ENCODE results near the gene GAS2L2.

The GAS2L2 gene

GRCh38 chr17:35694906-35695305 lies 58.1 kb downstream of the GAS2L2 start:
- no peak for DNase-seq (ENCODE audit: low read depth)

Data from T-helper 22 cell (primary cell).